GM12875 (cell line): ENCODE measurements around the gene CBFB.
"Not testable (repeated sequence)": the region's sequence is repeated elsewhere in the genome, so short reads cannot be mapped to it uniquely, and the experiment has no call there.

Experiments used
- H3K4me3 ChIP-seq: one replicate; pipeline ENCODE4 v1.5.1; 2011; ENCODE audit warnings: low read depth, low read length, control low read depth
- TF ChIP-seq, protein P1 (sequence below): IDR thresholded peaks from 2 replicates; pipeline ENCODE4 v1.5.1; 2011; ENCODE audit warnings: low read depth, mild to moderate bottlenecking, control low read depth, inconsistent platforms, low read length, moderate library complexity, borderline replicate concordance; ENCODE audit not compliant: insufficient read depth

Gene CBFB

DNA sequence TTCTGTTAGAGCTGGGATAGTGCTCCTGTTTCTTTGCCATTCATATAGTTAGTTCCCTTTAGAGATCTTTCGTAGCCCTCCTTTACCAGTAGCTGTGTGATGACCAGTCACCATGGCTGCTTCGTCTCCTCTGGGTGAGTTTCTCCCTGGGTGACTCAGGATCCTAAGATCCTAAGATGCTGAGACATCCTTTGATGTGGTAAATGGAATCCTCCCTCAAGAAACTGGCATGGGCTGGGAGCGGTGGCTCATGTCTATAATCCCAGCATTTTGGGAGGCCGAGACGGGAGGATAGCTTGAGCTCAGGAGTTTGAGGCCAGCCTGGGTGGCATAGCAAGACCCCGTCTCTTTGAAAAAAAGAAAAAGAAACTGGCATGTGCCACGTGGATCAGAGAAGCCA lies 86.7 kb downstream of the CBFB start:
- no peak overlapping the region for H3K4me3 ChIP-seq
- TF ChIP-seq, protein P1, sequence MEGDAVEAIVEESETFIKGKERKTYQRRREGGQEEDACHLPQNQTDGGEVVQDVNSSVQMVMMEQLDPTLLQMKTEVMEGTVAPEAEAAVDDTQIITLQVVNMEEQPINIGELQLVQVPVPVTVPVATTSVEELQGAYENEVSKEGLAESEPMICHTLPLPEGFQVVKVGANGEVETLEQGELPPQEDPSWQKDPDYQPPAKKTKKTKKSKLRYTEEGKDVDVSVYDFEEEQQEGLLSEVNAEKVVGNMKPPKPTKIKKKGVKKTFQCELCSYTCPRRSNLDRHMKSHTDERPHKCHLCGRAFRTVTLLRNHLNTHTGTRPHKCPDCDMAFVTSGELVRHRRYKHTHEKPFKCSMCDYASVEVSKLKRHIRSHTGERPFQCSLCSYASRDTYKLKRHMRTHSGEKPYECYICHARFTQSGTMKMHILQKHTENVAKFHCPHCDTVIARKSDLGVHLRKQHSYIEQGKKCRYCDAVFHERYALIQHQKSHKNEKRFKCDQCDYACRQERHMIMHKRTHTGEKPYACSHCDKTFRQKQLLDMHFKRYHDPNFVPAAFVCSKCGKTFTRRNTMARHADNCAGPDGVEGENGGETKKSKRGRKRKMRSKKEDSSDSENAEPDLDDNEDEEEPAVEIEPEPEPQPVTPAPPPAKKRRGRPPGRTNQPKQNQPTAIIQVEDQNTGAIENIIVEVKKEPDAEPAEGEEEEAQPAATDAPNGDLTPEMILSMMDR = no peak

DNA sequence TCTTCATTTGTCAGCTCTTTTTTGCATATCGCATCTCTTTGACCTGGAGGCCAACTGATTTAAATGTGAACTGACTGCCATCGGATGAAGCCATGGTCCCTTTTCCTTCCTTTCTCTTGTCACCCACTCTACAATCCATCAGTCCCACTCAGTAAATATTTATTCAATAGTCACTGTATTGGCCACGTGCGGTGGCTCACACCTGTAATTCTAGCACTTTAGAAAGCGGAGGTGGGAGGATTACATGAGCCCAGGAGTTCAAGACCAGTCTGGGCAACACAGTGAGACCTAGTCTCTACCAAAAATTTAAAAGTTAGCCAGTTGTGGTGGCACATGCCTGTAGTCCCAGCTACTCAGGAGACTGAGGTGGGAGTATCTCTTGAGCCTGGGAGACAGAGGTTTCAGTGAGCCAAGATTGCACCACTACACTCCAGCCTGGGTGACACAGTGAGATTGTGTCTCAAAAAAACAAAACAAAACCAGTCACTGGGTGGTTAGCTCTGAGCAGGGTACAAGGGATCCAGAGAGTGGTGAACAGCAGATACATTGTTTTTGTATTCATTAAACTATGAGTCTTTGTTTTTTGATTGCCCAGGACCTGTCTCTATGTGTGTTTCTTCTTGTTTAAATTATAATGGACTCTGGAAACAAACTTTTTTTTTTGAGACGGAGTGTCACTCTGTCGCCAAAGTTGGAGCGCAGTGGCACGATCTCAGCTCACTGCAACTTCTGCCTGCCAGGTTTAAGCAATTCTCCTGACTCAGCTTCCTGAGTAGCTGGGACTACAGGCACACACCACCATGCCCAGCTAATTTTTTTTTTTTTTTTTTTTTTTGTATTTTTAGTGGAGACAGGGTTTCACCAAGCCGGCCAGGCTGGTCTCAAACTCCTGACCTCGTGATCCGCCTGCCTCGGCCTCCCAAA lies 87.7 kb downstream of the CBFB start:
- no peak overlapping the region for H3K4me3 ChIP-seq
- TF ChIP-seq, protein P1 = no peak

DNA sequence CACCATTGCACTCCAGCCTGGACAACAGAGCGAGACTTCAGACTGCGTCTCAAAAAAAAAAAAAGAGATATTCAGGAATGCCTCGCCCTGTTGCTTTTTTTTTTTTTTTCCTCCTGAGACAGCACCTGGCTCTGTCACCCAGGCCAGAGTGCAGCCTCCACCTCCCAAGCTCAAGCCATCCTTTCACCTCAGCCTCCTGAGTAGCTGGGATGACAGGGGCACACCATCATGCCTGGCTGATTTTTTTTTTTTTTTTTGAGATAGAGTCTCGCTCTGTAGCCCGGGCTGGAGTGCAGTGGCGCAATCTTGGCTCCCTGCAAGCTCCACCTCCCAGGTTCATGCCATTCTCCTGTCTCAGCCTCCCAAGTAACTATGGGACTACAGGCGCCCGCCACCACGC lies 88.8 kb downstream of the CBFB start:
- TF ChIP-seq, protein P1 = no peak
- H3K4me3 ChIP-seq = no peak overlapping the region

DNA sequence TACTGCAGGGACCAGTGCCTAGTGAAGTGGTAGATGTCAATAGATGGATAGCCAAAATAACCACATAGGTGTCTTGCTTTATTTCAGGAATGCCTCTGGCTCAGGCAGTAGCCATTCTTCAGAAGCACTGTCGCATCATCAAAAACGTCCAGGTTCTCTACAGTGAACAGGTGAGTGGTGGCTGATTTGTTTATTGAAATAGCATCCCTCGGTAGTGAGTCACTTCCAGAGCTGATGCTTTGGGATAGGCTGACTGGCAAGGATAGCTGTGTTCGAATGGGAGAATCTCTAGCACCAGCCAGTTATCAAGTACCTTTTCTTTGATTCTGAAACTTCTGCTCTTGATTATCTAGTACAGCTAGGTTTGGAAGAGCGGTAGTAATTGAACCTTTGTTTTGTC lies 91.1 kb downstream of the CBFB start:
- TF ChIP-seq, protein P1 = no peak
- H3K4me3 ChIP-seq = no peak overlapping the region

DNA sequence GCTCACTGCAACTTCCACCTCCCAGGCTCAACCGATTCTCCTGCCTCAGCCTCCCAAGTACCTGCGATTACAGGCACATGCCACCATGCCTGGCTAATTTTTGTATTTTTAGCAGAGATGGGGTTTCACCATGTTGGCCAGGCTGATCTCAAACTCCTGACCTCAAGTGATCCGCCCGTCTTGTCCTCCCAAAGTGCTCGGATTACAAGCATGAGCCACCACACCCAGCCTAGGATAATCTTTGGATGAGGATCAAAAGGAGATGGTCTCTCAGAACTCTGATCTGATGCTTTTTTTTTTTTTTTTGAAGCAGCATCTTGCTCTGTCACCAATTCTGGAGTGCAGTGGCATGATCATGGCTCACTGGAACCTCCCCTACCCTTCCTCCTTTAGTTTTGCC lies 93.8 kb downstream of the CBFB start:
- not testable (repeated sequence) for H3K4me3 ChIP-seq

DNA sequence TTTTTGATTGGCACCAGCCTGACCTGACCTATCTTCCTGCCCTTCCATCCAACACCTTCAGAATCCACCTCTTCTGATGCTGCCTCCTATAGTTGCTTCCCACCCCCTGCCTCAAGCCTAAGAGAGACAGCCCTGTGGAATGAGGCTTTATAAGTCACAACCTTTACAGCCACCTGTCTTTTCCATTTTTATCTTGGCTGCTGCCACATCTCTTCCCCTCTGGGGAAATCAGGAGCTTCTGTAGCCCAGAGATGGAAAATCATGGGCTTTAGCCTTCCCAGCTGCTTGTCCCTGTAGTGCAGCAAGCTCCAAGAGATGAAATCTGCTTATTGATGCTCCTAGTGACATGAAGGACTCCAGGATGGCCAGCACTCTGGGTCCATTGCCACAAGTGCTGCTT lies 99.5 kb downstream of the CBFB start:
- TF ChIP-seq, protein P1 = no peak
- H3K4me3 ChIP-seq = no peak overlapping the region

DNA sequence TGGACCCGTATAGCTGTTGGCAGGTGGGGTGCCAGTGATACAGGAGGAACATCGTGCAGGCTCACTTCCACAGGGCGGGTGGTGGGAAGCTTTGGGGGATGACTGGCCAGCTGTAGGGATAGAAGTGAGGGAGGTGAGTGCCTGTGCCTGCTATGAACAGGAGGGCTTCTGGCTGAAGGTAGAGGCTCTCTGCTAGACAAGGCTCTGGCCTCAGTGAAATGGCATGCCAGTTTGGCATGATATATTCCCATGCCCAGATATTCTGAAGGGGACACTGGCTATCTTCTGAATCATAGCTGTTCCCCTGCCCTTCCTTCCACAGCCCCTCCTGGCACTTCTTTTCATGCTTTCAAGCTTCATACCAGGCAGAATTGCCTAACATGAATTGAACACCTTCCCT lies 99.9 kb downstream of the CBFB start:
- TF ChIP-seq, protein P1 = no peak
- H3K4me3 ChIP-seq = no peak overlapping the region
